ENCODE results near the gene TTC39C.

The TTC39C gene

DNA sequence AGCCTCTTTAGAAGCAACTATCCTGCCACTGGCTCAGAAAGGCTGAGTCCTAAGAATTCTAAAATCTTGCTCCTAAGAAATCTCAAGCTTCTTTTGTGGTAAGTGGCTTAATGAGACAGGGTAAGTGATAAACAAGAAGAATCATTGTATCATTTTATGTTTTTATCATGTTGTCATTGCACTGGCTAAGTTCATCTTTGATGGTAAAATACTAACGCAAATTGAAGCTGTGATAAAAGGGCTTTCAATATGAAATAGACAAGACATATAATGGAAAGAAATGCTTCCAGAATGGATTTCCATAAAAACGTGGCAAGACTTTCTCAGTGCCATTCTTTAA is 21.6 kb upstream of the TTC39C start:
- no peak for DNase-seq
- ChIA-PET CTCF (no interaction called here), POLR2A (no interaction called here)
- no peaks in the 10 kb centered on the region for H3K27me3 ChIP-seq (replicated peaks in 2 of 5; ENCODE audit: control insufficient read depth in 4 of 5, insufficient read depth in 5 of 5, low read length in 4 of 5)
- no peaks in the 10 kb centered on the region for H3K4me1 ChIP-seq (ENCODE audit: control extremely low read depth in 1 of 4, control insufficient read depth in 4 of 4, insufficient read depth in 4 of 4, low read length in 3 of 4)
- WGBS (ENCODE audit: insufficient coverage): no CpG with 5 or more reads among the region's 2 CpGs
- H3K4me3 ChIP-seq (ENCODE audit: control insufficient read depth in 1 of 7, extremely low read depth in 1 of 7, insufficient read depth in 4 of 7, low read depth in 2 of 7, low read length in 6 of 7): no peak overlapping the region
- H3K9me3 ChIP-seq (ENCODE audit: control extremely low read depth in 1 of 5, control insufficient read depth in 4 of 5, insufficient read depth in 2 of 5, low read depth in 1 of 5, low read length in 4 of 5): no peaks in the 10 kb centered on the region
- no peak overlapping the region for H3K27ac ChIP-seq (ENCODE audit: insufficient read depth in 1 of 2, low read depth in 1 of 2, low read length in 2 of 2, poor library complexity in 1 of 2, severe bottlenecking in 2 of 2)
- no peaks in the 10 kb centered on the region for H3K36me3 ChIP-seq (ENCODE audit: control insufficient read depth in 4 of 4, insufficient read depth in 4 of 4, low read length in 3 of 4)

DNA sequence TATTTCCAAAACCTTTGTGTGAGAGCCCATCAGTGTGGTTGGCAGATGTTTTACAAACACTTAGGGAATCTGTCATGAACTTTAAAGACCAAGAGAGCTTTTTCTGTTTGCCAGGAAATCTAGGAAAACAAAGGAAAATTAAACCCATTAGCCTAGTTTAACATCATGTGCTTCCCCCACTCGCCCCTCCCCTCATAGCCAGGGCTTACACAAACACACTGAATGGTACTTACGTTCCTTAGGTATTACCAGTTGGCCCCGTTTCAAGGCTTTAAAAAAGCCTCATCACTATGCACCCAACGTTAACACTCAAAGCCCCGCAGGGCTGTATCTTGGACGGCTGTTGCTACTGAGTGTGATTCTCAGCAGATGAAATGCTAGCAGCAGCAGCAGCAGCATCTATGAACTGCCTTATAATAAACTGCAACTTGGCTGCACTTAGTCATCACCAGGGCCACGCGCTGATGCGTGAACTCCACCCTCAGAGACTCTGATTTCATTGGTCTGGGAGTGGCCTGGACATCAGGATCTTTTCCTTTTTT is 20.1 kb upstream of the TTC39C start:
- WGBS (ENCODE audit: insufficient coverage): 92% methylated on average over 9 of the region's 9 CpGs
- H3K9me3 ChIP-seq (ENCODE audit: control extremely low read depth in 1 of 5, control insufficient read depth in 4 of 5, insufficient read depth in 2 of 5, low read depth in 1 of 5, low read length in 4 of 5): no peaks in the 10 kb centered on the region
- DNase-seq: no peak
- H3K27ac ChIP-seq (ENCODE audit: insufficient read depth in 1 of 2, low read depth in 1 of 2, low read length in 2 of 2, poor library complexity in 1 of 2, severe bottlenecking in 2 of 2): no peak overlapping the region
- ChIA-PET CTCF (interaction anchor here (1.2 kb wide), 1 partner anchor 21 kb away, joined by 3 read pairs; no protein-coding TSS in a partner anchor), POLR2A (interaction anchor here (0.6 kb wide), 1 partner anchor 93 kb away, joined by 3 read pairs; no protein-coding TSS in a partner anchor)
- H3K27me3 ChIP-seq (replicated peaks in 2 of 5; ENCODE audit: control insufficient read depth in 4 of 5, insufficient read depth in 5 of 5, low read length in 4 of 5): no peaks in the 10 kb centered on the region
- H3K4me1 ChIP-seq (ENCODE audit: control extremely low read depth in 1 of 4, control insufficient read depth in 4 of 4, insufficient read depth in 4 of 4, low read length in 3 of 4): no peaks in the 10 kb centered on the region
- H3K36me3 ChIP-seq (ENCODE audit: control insufficient read depth in 4 of 4, insufficient read depth in 4 of 4, low read length in 3 of 4): no peaks in the 10 kb centered on the region
- H3K4me3 ChIP-seq (ENCODE audit: control insufficient read depth in 1 of 7, extremely low read depth in 1 of 7, insufficient read depth in 4 of 7, low read depth in 2 of 7, low read length in 6 of 7): no peak overlapping the region

- H3K27ac ChIP-seq (ENCODE audit: insufficient read depth in 1 of 2, low read depth in 1 of 2, low read length in 2 of 2, poor library complexity in 1 of 2, severe bottlenecking in 2 of 2): no peak overlapping the region
- H3K36me3 ChIP-seq (ENCODE audit: control insufficient read depth in 4 of 4, insufficient read depth in 4 of 4, low read length in 3 of 4): no peaks in the 10 kb centered on the region
- H3K9me3 ChIP-seq (ENCODE audit: control extremely low read depth in 1 of 5, control insufficient read depth in 4 of 5, insufficient read depth in 2 of 5, low read depth in 1 of 5, low read length in 4 of 5): no peaks in the 10 kb centered on the region
- H3K27me3 ChIP-seq (replicated peaks in 2 of 5; ENCODE audit: control insufficient read depth in 4 of 5, insufficient read depth in 5 of 5, low read length in 4 of 5): no peaks in the 10 kb centered on the region
- ChIA-PET CTCF (no interaction called here), POLR2A (no interaction called here)
- no peak for DNase-seq
- no peak overlapping the region for H3K4me3 ChIP-seq (ENCODE audit: control insufficient read depth in 1 of 7, extremely low read depth in 1 of 7, insufficient read depth in 4 of 7, low read depth in 2 of 7, low read length in 6 of 7)
- 85% methylated on average over 11 of the region's 13 CpGs for WGBS (ENCODE audit: insufficient coverage)
- no peaks in the 10 kb centered on the region for H3K4me1 ChIP-seq (ENCODE audit: control extremely low read depth in 1 of 4, control insufficient read depth in 4 of 4, insufficient read depth in 4 of 4, low read length in 3 of 4)
Measured at GRCh38 chr18:23995180-23995579, 19.4 kb upstream of the TTC39C start.

GRCh38 chr18:23998018-23998417 is 16.5 kb upstream of the TTC39C start:
- DNase-seq: no peak
- H3K27me3 ChIP-seq (replicated peaks in 2 of 5; ENCODE audit: control insufficient read depth in 4 of 5, insufficient read depth in 5 of 5, low read length in 4 of 5): no peaks in the 10 kb centered on the region
- ChIA-PET POLR2A (no interaction called here), CTCF (no interaction called here)
- H3K27ac ChIP-seq (ENCODE audit: insufficient read depth in 1 of 2, low read depth in 1 of 2, low read length in 2 of 2, poor library complexity in 1 of 2, severe bottlenecking in 2 of 2): no peak overlapping the region
- no peaks in the 10 kb centered on the region for H3K9me3 ChIP-seq (ENCODE audit: control extremely low read depth in 1 of 5, control insufficient read depth in 4 of 5, insufficient read depth in 2 of 5, low read depth in 1 of 5, low read length in 4 of 5)
- no peaks in the 10 kb centered on the region for H3K4me1 ChIP-seq (ENCODE audit: control extremely low read depth in 1 of 4, control insufficient read depth in 4 of 4, insufficient read depth in 4 of 4, low read length in 3 of 4)
- WGBS (ENCODE audit: insufficient coverage): 100% methylated on average over 2 of the region's 2 CpGs
- H3K36me3 ChIP-seq (ENCODE audit: control insufficient read depth in 4 of 4, insufficient read depth in 4 of 4, low read length in 3 of 4): no peaks in the 10 kb centered on the region
- H3K4me3 ChIP-seq (ENCODE audit: control insufficient read depth in 1 of 7, extremely low read depth in 1 of 7, insufficient read depth in 4 of 7, low read depth in 2 of 7, low read length in 6 of 7): no peak overlapping the region

DNA sequence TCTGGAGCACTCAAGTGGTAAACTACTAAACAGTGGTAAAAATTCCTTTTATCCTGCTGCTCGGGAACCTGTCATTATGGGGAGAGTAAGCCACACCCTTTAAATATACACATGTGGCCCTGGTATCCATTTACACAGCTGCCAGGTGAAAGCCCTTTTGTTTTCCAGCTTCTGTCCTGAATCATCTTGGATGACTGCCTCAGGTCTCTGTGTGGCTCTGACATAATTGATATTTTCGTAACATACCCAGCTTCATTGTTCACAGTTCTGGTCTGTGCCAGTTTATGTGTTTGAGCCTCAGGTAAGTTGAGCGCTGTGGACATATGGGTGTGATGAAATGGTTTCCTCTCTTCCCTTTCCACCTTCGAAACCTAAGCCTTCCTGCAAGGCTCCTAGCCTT is 15.7 kb upstream of the TTC39C start:
- 0% methylated on average over 1 of the region's 4 CpGs for WGBS (ENCODE audit: insufficient coverage)
- DNase-seq: no peak
- Histone ChIP-seq H3K4me1 (ENCODE audit: control extremely low read depth in 1 of 4, control insufficient read depth in 4 of 4, insufficient read depth in 4 of 4, low read length in 3 of 4) (no peaks in the 10 kb centered on the region), H3K9me3 (ENCODE audit: control extremely low read depth in 1 of 5, control insufficient read depth in 4 of 5, insufficient read depth in 2 of 5, low read depth in 1 of 5, low read length in 4 of 5) (no peaks in the 10 kb centered on the region), H3K36me3 (ENCODE audit: control insufficient read depth in 4 of 4, insufficient read depth in 4 of 4, low read length in 3 of 4) (no peaks in the 10 kb centered on the region), H3K27ac (ENCODE audit: insufficient read depth in 1 of 2, low read depth in 1 of 2, low read length in 2 of 2, poor library complexity in 1 of 2, severe bottlenecking in 2 of 2) (no peak overlapping the region), H3K27me3 (replicated peaks in 2 of 5; ENCODE audit: control insufficient read depth in 4 of 5, insufficient read depth in 5 of 5, low read length in 4 of 5) (no peaks in the 10 kb centered on the region), H3K4me3 (ENCODE audit: control insufficient read depth in 1 of 7, extremely low read depth in 1 of 7, insufficient read depth in 4 of 7, low read depth in 2 of 7, low read length in 6 of 7) (no peak overlapping the region)
- ChIA-PET CTCF (interaction anchor here (1.0 to 1.2 kb wide), 2 partner anchors 23 to 105 kb away, joined by 3 read pairs; no protein-coding TSS in a partner anchor), POLR2A (no interaction called here)

- DNase-seq: no peak
- Histone ChIP-seq H3K4me1 (ENCODE audit: control extremely low read depth in 1 of 4, control insufficient read depth in 4 of 4, insufficient read depth in 4 of 4, low read length in 3 of 4) (no peaks in the 10 kb centered on the region), H3K36me3 (ENCODE audit: control insufficient read depth in 4 of 4, insufficient read depth in 4 of 4, low read length in 3 of 4) (no peaks in the 10 kb centered on the region), H3K27me3 (replicated peaks in 2 of 5; ENCODE audit: control insufficient read depth in 4 of 5, insufficient read depth in 5 of 5, low read length in 4 of 5) (no peaks in the 10 kb centered on the region), H3K9me3 (ENCODE audit: control extremely low read depth in 1 of 5, control insufficient read depth in 4 of 5, insufficient read depth in 2 of 5, low read depth in 1 of 5, low read length in 4 of 5) (no peaks in the 10 kb centered on the region), H3K4me3 (ENCODE audit: control insufficient read depth in 1 of 7, extremely low read depth in 1 of 7, insufficient read depth in 4 of 7, low read depth in 2 of 7, low read length in 6 of 7) (no peak overlapping the region), H3K27ac (ENCODE audit: insufficient read depth in 1 of 2, low read depth in 1 of 2, low read length in 2 of 2, poor library complexity in 1 of 2, severe bottlenecking in 2 of 2) (no peak overlapping the region)
- 99% methylated on average over 7 of the region's 8 CpGs for WGBS (ENCODE audit: insufficient coverage)
- ChIA-PET POLR2A (no interaction called here), CTCF (interaction anchor here (1.1 kb wide), 1 partner anchor 10 kb away, joined by 3 read pairs; no protein-coding TSS in a partner anchor)
Measured at GRCh38 chr18:24000613-24001490, 13.7 kb upstream of the TTC39C start.

DNA sequence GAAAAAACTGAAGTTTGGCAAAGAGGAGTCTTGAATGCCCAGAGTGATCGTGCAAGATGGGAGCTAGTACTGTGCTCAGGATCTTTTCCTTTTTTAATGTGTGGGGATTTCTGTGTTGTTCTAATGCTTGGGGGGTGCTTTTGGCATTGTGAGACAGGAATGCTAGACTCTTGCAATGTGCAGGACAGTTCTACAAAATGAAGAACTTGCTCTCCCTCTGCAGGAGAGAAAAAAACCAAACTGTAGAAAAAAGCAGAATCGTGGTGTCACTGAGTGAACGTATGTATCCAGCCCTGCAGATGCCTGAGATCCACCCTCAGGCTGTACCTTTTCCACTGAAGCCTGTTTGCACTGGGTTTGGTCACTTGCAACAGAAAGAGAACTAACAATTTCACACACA is 12.1 kb upstream of the TTC39C start:
- CTCF ChIA-PET: no interaction called here
- WGBS (ENCODE audit: insufficient coverage): 83% methylated on average over 2 of the region's 3 CpGs
- DNase-seq: peak in 2 of 3 donors; percentile 20 to 25
- POLR2A ChIA-PET: interaction anchor here (0.5 kb wide), 1 partner anchor 317 kb away, joined by 3 read pairs; no protein-coding TSS in a partner anchor
- Histone ChIP-seq H3K27me3 (replicated peaks in 2 of 5; ENCODE audit: control insufficient read depth in 4 of 5, insufficient read depth in 5 of 5, low read length in 4 of 5) (no peaks in the 10 kb centered on the region), H3K4me1 (ENCODE audit: control extremely low read depth in 1 of 4, control insufficient read depth in 4 of 4, insufficient read depth in 4 of 4, low read length in 3 of 4) (no peaks in the 10 kb centered on the region), H3K27ac (ENCODE audit: insufficient read depth in 1 of 2, low read depth in 1 of 2, low read length in 2 of 2, poor library complexity in 1 of 2, severe bottlenecking in 2 of 2) (no peak overlapping the region), H3K36me3 (ENCODE audit: control insufficient read depth in 4 of 4, insufficient read depth in 4 of 4, low read length in 3 of 4) (no peaks in the 10 kb centered on the region), H3K4me3 (ENCODE audit: control insufficient read depth in 1 of 7, extremely low read depth in 1 of 7, insufficient read depth in 4 of 7, low read depth in 2 of 7, low read length in 6 of 7) (no peak overlapping the region), H3K9me3 (ENCODE audit: control extremely low read depth in 1 of 5, control insufficient read depth in 4 of 5, insufficient read depth in 2 of 5, low read depth in 1 of 5, low read length in 4 of 5) (no peaks in the 10 kb centered on the region)

Data from common myeloid progenitor, CD34-positive (primary cell).